Tibial nerve (tissue), 3 donors: ENCODE results near the gene STK17B.

Experiments
- CTCF ChIP-seq, 5 experiments: fragments of 200-600 bp in 3 of 5; fragments of 450-650 bp in 2 of 5; sonication (generic) in 3 of 5; IDR thresholded peaks; one replicate each; pipeline ENCODE4 v1.5.1; 2016 to 2019; ENCODE audit warnings: antibody characterized with exemption in 5 of 5, mild to moderate bottlenecking in 3 of 5, moderate library complexity in 2 of 5
- POLR2A ChIP-seq, 2 donors: fragments of 450-650 bp; IDR thresholded peaks; one replicate each; pipeline ENCODE4 v1.6.1; 2017; ENCODE audit warnings: antibody characterized with exemption in 2 of 2, mild to moderate bottlenecking in 2 of 2, moderate library complexity in 2 of 2

GRCh38 chr2:196205011-196205766, 33.8 kb upstream of the STK17B start:
- no peak for TF ChIP-seq POLR2A (IDR thresholded peaks at IDR 0.05)
- TF ChIP-seq CTCF (IDR thresholded peaks at IDR 0.05), result no peak
